Measurements from ENCODE around the gene ATP5PO. TPM values are rescaled to one million over a fixed set of nuclear protein-coding genes. Genes with fewer than 3 reads are reported as not detected.

The ATP5PO gene
- total RNA-seq, 3 donors from 2014 or later (not counting 1 experiment from before 2014, with no cell fraction given), result 80.4 to 95.4 (median 94.9) TPM

DNA sequence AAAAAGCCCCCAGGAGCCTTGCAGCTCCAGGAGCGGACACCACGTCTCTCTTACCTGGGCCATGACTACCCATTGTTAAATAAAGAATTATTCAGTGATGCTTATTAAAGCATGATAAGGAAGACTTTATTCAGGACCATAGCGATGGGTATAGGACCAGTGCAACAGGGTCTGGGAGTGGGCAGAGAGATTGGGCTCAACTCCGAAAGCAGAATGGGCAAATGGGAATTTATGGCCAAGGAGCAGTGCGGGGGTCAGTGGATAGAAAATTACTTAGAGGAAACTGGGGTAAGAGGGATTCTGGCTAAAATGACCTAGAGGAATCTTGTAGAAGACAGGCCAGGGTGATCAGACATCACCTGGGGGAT, 580 bp upstream of the ATP5PO start:
- DNase-seq, result no peak
- 65% methylated on average over 5 of the region's 5 CpGs for WGBS (ENCODE audit: insufficient coverage)
- Mint-ChIP-seq H3K4me3 (peak overlapping the region; percentile 100), H3K4me1 (peaks cover 32 to 37% of the 10 kb centered on the region in 2 donors), H3K36me3 (peaks cover 4% of the 10 kb centered on the region), H3K27me3 (ENCODE audit: low read depth in 2 of 2) (no peaks in the 10 kb centered on the region), H3K27ac (peak overlapping the region; percentile 98 to 99), H3K9me3 (no peaks in the 10 kb centered on the region)
- no peaks in the 10 kb centered on the region for H3K27me3 ChIP-seq (ENCODE audit: control insufficient read depth, insufficient read depth, low read length)
- ATAC-seq, result no peak
- peak overlapping the region; percentile 21 for H3K27ac ChIP-seq (ENCODE audit: low read length)
- peaks cover 18% of the 10 kb centered on the region for H3K36me3 ChIP-seq (ENCODE audit: control insufficient read depth, insufficient read depth, low read length)
- intact Hi-C loops (cut with micrococcal nuclease), result loop anchor here (5.0 kb wide), 1 partner anchor 701 kb away; the partner anchor contains the start of gene RCAN1
- TF ChIP-seq, protein P1, sequence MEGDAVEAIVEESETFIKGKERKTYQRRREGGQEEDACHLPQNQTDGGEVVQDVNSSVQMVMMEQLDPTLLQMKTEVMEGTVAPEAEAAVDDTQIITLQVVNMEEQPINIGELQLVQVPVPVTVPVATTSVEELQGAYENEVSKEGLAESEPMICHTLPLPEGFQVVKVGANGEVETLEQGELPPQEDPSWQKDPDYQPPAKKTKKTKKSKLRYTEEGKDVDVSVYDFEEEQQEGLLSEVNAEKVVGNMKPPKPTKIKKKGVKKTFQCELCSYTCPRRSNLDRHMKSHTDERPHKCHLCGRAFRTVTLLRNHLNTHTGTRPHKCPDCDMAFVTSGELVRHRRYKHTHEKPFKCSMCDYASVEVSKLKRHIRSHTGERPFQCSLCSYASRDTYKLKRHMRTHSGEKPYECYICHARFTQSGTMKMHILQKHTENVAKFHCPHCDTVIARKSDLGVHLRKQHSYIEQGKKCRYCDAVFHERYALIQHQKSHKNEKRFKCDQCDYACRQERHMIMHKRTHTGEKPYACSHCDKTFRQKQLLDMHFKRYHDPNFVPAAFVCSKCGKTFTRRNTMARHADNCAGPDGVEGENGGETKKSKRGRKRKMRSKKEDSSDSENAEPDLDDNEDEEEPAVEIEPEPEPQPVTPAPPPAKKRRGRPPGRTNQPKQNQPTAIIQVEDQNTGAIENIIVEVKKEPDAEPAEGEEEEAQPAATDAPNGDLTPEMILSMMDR (IDR thresholded peaks at IDR 0.05), result no peak
- H3K4me1 ChIP-seq (ENCODE audit: control insufficient read depth, insufficient read depth, low read length), result peaks cover 13% of the 10 kb centered on the region
- no peaks in the 10 kb centered on the region for H3K9me3 ChIP-seq (ENCODE audit: control insufficient read depth, insufficient read depth, low read length)
- peak overlapping the region; percentile 86 for H3K4me3 ChIP-seq (ENCODE audit: low read length)

- Mint-ChIP-seq H3K4me1 (peaks cover 39 to 46% of the 10 kb centered on the region in 2 donors), H3K4me3 (peak overlapping the region; percentile 100), H3K27ac (peak overlapping the region; percentile 98 to 99), H3K9me3 (no peaks in the 10 kb centered on the region), H3K36me3 (peaks cover 17% of the 10 kb centered on the region), H3K27me3 (ENCODE audit: low read depth in 2 of 2) (no peaks in the 10 kb centered on the region)
- peaks cover 13% of the 10 kb centered on the region for H3K4me1 ChIP-seq (ENCODE audit: control insufficient read depth, insufficient read depth, low read length)
- TF ChIP-seq, protein P1 (IDR thresholded peaks at IDR 0.05), result no peak
- no peak overlapping the region for H3K4me3 ChIP-seq (ENCODE audit: low read length)
- H3K9me3 ChIP-seq (ENCODE audit: control insufficient read depth, insufficient read depth, low read length), result no peaks in the 10 kb centered on the region
- H3K36me3 ChIP-seq (ENCODE audit: control insufficient read depth, insufficient read depth, low read length), result peaks cover 36% of the 10 kb centered on the region
- no peak for DNase-seq
- intact Hi-C loops (cut with micrococcal nuclease), result no loop called here
- ATAC-seq, result no peak
- no peaks in the 10 kb centered on the region for H3K27me3 ChIP-seq (ENCODE audit: control insufficient read depth, insufficient read depth, low read length)
- 67% methylated on average over 5 of the region's 5 CpGs for WGBS (ENCODE audit: insufficient coverage)
- H3K27ac ChIP-seq (ENCODE audit: low read length), result no peak overlapping the region
Measured at GRCh38 chr21:33914188-33914587, 1.4 kb downstream of the ATP5PO start.

GRCh38 chr21:33909756-33910155, 5.8 kb downstream of the ATP5PO start:
- Mint-ChIP-seq H3K4me1 (peaks cover 21 to 29% of the 10 kb centered on the region in 2 donors), H3K27ac (no peak overlapping the region), H3K4me3 (no peak overlapping the region), H3K9me3 (no peaks in the 10 kb centered on the region), H3K27me3 (ENCODE audit: low read depth in 2 of 2) (no peaks in the 10 kb centered on the region), H3K36me3 (peaks cover 33% of the 10 kb centered on the region)
- TF ChIP-seq, protein P1 (IDR thresholded peaks at IDR 0.05), result no peak
- intact Hi-C loops (cut with micrococcal nuclease), result no loop called here
- peaks cover 3% of the 10 kb centered on the region for H3K4me1 ChIP-seq (ENCODE audit: control insufficient read depth, insufficient read depth, low read length)
- H3K27ac ChIP-seq (ENCODE audit: low read length), result no peak overlapping the region
- 92% methylated on average over 6 of the region's 6 CpGs for WGBS (ENCODE audit: insufficient coverage)
- DNase-seq (no peak), ATAC-seq (no peak)
- peaks cover 75% of the 10 kb centered on the region for H3K36me3 ChIP-seq (ENCODE audit: control insufficient read depth, insufficient read depth, low read length)
- no peaks in the 10 kb centered on the region for H3K27me3 ChIP-seq (ENCODE audit: control insufficient read depth, insufficient read depth, low read length)
- no peak overlapping the region for H3K4me3 ChIP-seq (ENCODE audit: low read length)
- H3K9me3 ChIP-seq (ENCODE audit: control insufficient read depth, insufficient read depth, low read length), result no peaks in the 10 kb centered on the region

GRCh38 chr21:33908760-33909159, 6.8 kb downstream of the ATP5PO start:
- WGBS (ENCODE audit: insufficient coverage), result 75% methylated on average over 6 of the region's 6 CpGs
- DNase-seq, result no peak
- ATAC-seq, result no peak

More at GRCh38 chr21:33908760-33909159, 6.8 kb downstream of the ATP5PO start:
- Mint-ChIP-seq H3K4me1 (peaks cover 13 to 21% of the 10 kb centered on the region in 2 donors), H3K9me3 (no peaks in the 10 kb centered on the region), H3K27me3 (ENCODE audit: low read depth in 2 of 2) (no peaks in the 10 kb centered on the region), H3K36me3 (peaks cover 33% of the 10 kb centered on the region), H3K4me3 (no peak overlapping the region), H3K27ac (no peak overlapping the region)
- TF ChIP-seq, protein P1 (IDR thresholded peaks at IDR 0.05), result no peak
- Histone ChIP-seq H3K4me3 (ENCODE audit: low read length) (no peak overlapping the region), H3K27ac (ENCODE audit: low read length) (no peak overlapping the region), H3K36me3 (ENCODE audit: control insufficient read depth, insufficient read depth, low read length) (peaks cover 84% of the 10 kb centered on the region), H3K4me1 (ENCODE audit: control insufficient read depth, insufficient read depth, low read length) (no peaks in the 10 kb centered on the region), H3K27me3 (ENCODE audit: control insufficient read depth, insufficient read depth, low read length) (no peaks in the 10 kb centered on the region), H3K9me3 (ENCODE audit: control insufficient read depth, insufficient read depth, low read length) (no peaks in the 10 kb centered on the region)
- intact Hi-C loops (cut with micrococcal nuclease), result no loop called here

Data from natural killer cell (primary cell).